K562 treated with DMSO at 1 percent for 4 hours (cell line): Measurements from ENCODE around the gene ENTR1. TPM values are rescaled to one million over a fixed set of nuclear protein-coding genes. Genes with fewer than 3 reads are reported as not detected.

Source experiments
- total RNA-seq: library from RNA; unstranded; fragments of 300-600 nt; gene quantifications from 2 replicates; pipeline ENCODE4 v1.2.3, GENCODE V29; 2022; ENCODE audit not compliant: insufficient read depth

Gene ENTR1, protein sequence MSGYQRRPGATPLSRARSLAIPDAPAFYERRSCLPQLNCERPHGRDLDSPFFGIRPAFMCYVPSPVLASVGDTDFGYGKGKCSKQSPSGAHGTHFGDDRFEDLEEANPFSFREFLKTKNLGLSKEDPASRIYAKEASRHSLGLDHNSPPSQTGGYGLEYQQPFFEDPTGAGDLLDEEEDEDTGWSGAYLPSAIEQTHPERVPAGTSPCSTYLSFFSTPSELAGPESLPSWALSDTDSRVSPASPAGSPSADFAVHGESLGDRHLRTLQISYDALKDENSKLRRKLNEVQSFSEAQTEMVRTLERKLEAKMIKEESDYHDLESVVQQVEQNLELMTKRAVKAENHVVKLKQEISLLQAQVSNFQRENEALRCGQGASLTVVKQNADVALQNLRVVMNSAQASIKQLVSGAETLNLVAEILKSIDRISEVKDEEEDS
- 38.2 and 42.3 TPM in 2 replicates for total RNA-seq

GRCh38 chr9:136410500-136411287, at the start of gene ENTR1, which contains the start of gene PMPCA:
Gene ENTR1, minus strand, starts transcription at chr9:136410614. Its CDS starts 217 bp downstream, at chr9:136410397.
Gene PMPCA, plus strand, starts transcription at chr9:136410658. Its CDS starts 11 bp downstream, at chr9:136410669.

GRCh38 chr9:136439481-136440408, 29.3 kb upstream of the ENTR1 start, which contains the start of gene INPP5E:
Gene INPP5E, minus strand, starts transcription at chr9:136439845. Its CDS starts 426 bp downstream, at chr9:136439419.

DNA sequence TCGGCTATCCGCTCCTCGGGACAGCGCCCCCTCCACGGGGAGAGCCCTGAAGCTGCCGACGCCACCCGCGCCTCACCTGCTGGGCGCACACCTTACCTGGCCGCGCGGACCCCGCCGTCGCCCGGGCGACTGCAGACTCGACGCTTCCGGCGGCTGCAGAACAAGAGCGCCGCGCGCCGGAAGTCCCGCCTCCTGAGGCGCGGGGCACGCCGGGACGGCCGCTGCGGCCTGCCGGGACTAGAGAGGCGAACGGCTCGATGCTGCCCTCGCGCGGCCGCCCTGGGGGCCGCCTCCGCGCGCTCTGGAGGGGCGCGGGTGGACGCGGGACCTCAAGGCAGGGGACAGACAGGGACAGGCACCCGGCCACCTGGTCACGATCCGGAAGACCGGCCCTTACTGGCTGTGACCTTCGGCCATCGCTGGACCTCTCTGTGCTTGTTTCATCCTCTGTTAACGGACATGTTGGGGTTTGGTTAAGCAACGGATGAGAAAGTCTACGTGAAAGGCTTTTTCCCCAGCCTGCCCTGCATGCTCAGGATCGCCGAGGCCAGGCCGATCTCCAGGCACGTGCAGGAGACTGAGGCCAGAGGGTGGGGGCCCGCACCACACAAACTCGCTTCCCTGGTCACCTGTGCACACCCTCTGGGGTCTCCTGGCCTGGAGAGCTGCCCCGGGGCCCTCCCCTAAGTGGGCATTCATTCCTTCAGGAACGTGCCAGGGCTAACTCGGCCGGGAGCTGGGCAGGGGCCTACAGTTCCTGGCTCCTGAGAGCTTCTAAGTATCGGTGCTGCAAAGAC, 10.2 kb downstream of the ENTR1 start, which contains the start of gene SNAPC4:
SNAPC4 (minus strand) TSS at position 133 of the 797 bp plus-strand sequence. CDS start 1,742 bp downstream, outside the sequence.

DNA sequence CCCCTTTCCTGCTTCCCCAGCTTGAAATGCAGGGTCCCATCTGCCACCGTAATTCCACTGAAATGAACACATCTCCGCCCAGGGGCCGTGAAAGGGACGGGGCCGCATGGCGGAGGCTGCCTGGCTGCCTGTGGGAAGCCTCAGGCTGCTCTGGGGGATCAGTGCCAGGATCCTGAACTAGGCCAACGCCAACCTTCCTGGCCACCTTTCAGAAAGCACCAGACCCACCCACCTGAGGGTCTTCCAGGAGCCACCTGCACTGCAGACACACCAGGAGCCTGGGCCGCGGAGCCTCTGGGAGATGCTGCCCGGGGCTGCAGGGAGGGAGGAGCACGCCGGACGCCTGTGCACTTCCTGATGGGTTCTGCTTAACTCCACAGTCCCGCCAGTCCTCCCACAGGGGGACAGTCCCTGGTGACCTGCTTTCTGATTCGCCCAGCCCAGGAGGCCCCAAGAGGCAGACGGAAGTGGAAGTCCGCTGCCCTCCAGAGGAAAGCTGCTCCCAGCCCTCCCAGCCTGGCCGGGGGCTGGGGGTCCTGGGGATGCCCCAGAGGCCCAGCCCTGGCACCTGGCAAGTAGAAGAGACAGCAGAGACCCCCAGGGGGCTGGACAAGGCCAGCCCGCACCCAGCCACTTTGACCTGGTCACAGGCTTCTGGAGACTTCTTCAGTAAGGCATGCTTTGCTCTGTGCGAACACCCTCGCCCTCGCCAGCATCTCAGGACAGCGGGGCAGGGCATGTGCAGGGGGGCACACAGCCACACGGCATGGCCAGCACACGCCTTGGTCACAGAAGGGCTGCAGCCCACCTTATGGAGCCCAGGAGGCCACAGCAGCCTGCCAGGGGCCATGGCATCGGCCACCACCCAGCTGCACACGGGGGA, 36.9 kb downstream of the ENTR1 start, which contains the start of gene CARD9:
CARD9 (minus strand) TSS at position 370 of the 883 bp plus-strand sequence. CDS start 1,591 bp downstream, outside the sequence.

GRCh38 chr9:136363106-136363948, 47.1 kb downstream of the ENTR1 start, which contains the start of gene DNLZ:
Gene DNLZ, minus strand, starts transcription at chr9:136363744. Its CDS starts 30 bp downstream, at chr9:136363714.

Other genes starting within 250 kb of the ENTR1 start
- 0.70 and 1.2 TPM in 2 replicates for gene LHX3, start 205.5 kb downstream of the ENTR1 start, total RNA-seq
- gene QSOX2, start 164.8 kb downstream of the ENTR1 start, total RNA-seq: 20.5 and 22.8 TPM in 2 replicates
- not detected in 2 replicates for gene CCDC187, start 106.5 kb downstream of the ENTR1 start, total RNA-seq
- 13.6 and 15.5 TPM in 2 replicates for gene GPSM1, start 83.1 kb downstream of the ENTR1 start, total RNA-seq
- gene DNLZ, start 46.9 kb downstream of the ENTR1 start, total RNA-seq: 17.5 and 29.7 TPM in 2 replicates
- gene CARD9, start 36.9 kb downstream of the ENTR1 start, total RNA-seq: 12.7 and 14.8 TPM in 2 replicates
- gene SNAPC4, start 10.4 kb downstream of the ENTR1 start, total RNA-seq: 6.6 and 8.4 TPM in 2 replicates
- gene PMPCA, start within 50 bp of the ENTR1 start, total RNA-seq: 56.2 and 60.7 TPM in 2 replicates
- 8.4 and 10.0 TPM in 2 replicates for gene INPP5E, start 29.2 kb upstream of the ENTR1 start, total RNA-seq
- gene SEC16A, start 72.4 kb upstream of the ENTR1 start, total RNA-seq: 47.5 and 60.7 TPM in 2 replicates
- gene NOTCH1, start 135.4 kb upstream of the ENTR1 start, total RNA-seq: 14.8 and 20.5 TPM in 2 replicates